Non-pigmented ciliary epithelial cell (primary cell): ENCODE results near the gene OR51F2.
"Not testable (repeated sequence)": the region's sequence is repeated elsewhere in the genome, so short reads cannot be mapped to it uniquely, and the experiment has no call there.

Source experiments
- DNase-seq: peaks from one replicate; pipeline ENCODE4 v3.0.0-alpha.2; 2010; ENCODE audit warnings: low read depth

Gene OR51F2

GRCh38 chr11:4821021-4821420 is at the start of gene OR51F2:
TSS of gene OR51F2 (plus strand) at chr11:4821321. CDS start at chr11:4821422, 101 bp downstream.
- no peak for DNase-seq

GRCh38 chr11:4782454-4782853 is 38.7 kb upstream of the OR51F2 start:
- DNase-seq: no peak

- DNase-seq: no peak
Measured at GRCh38 chr11:4797206-4797605, 23.9 kb upstream of the OR51F2 start.

GRCh38 chr11:4798427-4799183 is 22.5 kb upstream of the OR51F2 start:
- DNase-seq: no peak

- DNase-seq: not testable (repeated sequence)
Measured at GRCh38 chr11:4801316-4801715, 19.8 kb upstream of the OR51F2 start.

- DNase-seq: no peak
Measured at GRCh38 chr11:4804280-4804679, 16.8 kb upstream of the OR51F2 start, which contains the start of gene OR52R1. TSS of gene OR52R1 (minus strand) at chr11:4804380. CDS start at chr11:4804380, 0 bp downstream.

- DNase-seq: no peak
Measured at GRCh38 chr11:4808476-4808875, 12.6 kb upstream of the OR51F2 start.

GRCh38 chr11:4809246-4809645 is 11.9 kb upstream of the OR51F2 start:
- DNase-seq: no peak

- DNase-seq: no peak
Measured at GRCh38 chr11:4825132-4825531, 4.0 kb downstream of the OR51F2 start.

- DNase-seq: no peak
Measured at GRCh38 chr11:4826425-4826824, 5.3 kb downstream of the OR51F2 start.

GRCh38 chr11:4830346-4830745 is 9.2 kb downstream of the OR51F2 start:
- no peak for DNase-seq

- DNase-seq: no peak
Measured at GRCh38 chr11:4830909-4831308, 9.8 kb downstream of the OR51F2 start.

GRCh38 chr11:4839851-4840549 is 18.9 kb downstream of the OR51F2 start:
- no peak for DNase-seq

GRCh38 chr11:4848908-4849532 is 27.9 kb downstream of the OR51F2 start, which contains the start of gene OR51S1:
TSS of gene OR51S1 (minus strand) at chr11:4849208. CDS start at chr11:4849208, 0 bp downstream.
- DNase-seq: no peak

GRCh38 chr11:4851033-4851432 is 29.9 kb downstream of the OR51F2 start:
- DNase-seq: no peak

GRCh38 chr11:4854286-4854685 is 33.2 kb downstream of the OR51F2 start:
- DNase-seq: not testable (repeated sequence)

- DNase-seq: no peak
Measured at GRCh38 chr11:4862447-4863236, 41.5 kb downstream of the OR51F2 start.

- DNase-seq: no peak
Measured at GRCh38 chr11:4863876-4864275, 42.8 kb downstream of the OR51F2 start.

GRCh38 chr11:4865855-4866254 is 44.7 kb downstream of the OR51F2 start:
- DNase-seq: no peak
